ENCODE data around the gene TAF11L2. TPM values are rescaled to one million over a fixed set of nuclear protein-coding genes. Genes with fewer than 3 reads are reported as not detected.
"Not testable (repeated sequence)": the region's sequence is repeated elsewhere in the genome, so short reads cannot be mapped to it uniquely, and the experiment has no call there.

TAF11L2 gene
- total RNA-seq, 1 experiment from 2014 or later = not detected

DNA sequence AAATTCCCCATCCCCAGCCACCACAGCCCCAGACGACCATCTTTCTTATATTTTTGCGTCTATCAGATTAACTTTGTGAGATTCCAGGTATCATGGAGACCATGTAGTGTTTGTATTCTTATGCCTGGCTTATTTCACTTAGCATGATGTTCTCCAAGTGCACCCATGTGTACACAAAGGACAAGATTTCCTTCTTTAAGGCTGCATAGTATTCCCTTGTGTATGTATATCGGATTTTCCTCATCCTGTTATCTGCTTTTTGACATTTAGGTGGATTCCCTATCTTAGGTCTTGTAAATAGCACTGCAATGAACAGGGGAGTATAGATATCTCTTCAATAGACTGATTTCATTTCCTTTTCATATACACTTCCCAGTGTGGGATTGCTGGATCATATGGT, 5.3 kb upstream of the TAF11L2 start:
- no peaks in the 10 kb centered on the region for H3K36me3 ChIP-seq (ENCODE audit: insufficient read depth, low read length, poor library complexity, severe bottlenecking)
- POLR2A ChIA-PET (ENCODE audit: low non-redundant PET) = no interaction called here
- no peaks in the 10 kb centered on the region for H3K9me3 ChIP-seq (ENCODE audit: low read depth, low read length, poor library complexity, severe bottlenecking)
- CTCF ChIA-PET = no interaction called here
- H3K27ac ChIP-seq (ENCODE audit: low read depth, low read length, poor library complexity, severe bottlenecking) = no peak overlapping the region
- H3K4me1 ChIP-seq (ENCODE audit: insufficient read depth, low read length, poor library complexity, severe bottlenecking) = no peaks in the 10 kb centered on the region
- TF ChIP-seq, protein P1, sequence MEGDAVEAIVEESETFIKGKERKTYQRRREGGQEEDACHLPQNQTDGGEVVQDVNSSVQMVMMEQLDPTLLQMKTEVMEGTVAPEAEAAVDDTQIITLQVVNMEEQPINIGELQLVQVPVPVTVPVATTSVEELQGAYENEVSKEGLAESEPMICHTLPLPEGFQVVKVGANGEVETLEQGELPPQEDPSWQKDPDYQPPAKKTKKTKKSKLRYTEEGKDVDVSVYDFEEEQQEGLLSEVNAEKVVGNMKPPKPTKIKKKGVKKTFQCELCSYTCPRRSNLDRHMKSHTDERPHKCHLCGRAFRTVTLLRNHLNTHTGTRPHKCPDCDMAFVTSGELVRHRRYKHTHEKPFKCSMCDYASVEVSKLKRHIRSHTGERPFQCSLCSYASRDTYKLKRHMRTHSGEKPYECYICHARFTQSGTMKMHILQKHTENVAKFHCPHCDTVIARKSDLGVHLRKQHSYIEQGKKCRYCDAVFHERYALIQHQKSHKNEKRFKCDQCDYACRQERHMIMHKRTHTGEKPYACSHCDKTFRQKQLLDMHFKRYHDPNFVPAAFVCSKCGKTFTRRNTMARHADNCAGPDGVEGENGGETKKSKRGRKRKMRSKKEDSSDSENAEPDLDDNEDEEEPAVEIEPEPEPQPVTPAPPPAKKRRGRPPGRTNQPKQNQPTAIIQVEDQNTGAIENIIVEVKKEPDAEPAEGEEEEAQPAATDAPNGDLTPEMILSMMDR (conservative IDR thresholded peaks at IDR 0.05; ENCODE audit: low read depth, low read length) = no peak
- TF ChIP-seq EZH2 (IDR thresholded peaks at IDR 0.05; ENCODE audit: borderline replicate concordance, low read depth, low read length, poor library complexity, severe bottlenecking) = no peak
- intact Hi-C loops (cut with micrococcal nuclease; ENCODE audit: unreplicated experiment) = no loop called here
- BruUV-seq (replicated peaks) = no TSS peak
- no peaks in the 10 kb centered on the region for H3K27me3 ChIP-seq (replicated peaks; ENCODE audit: insufficient read depth, low read depth, low read length, poor library complexity)
- no peak overlapping the region for H3K4me3 ChIP-seq (ENCODE audit: low read depth, low read length, poor library complexity, severe bottlenecking)
- no peak for DNase-seq (ENCODE audit: low spot score)

GRCh38 chr5:17497446-17497845, 585 bp upstream of the TAF11L2 start:
- intact Hi-C loops (cut with micrococcal nuclease; ENCODE audit: unreplicated experiment) = no loop called here
- CTCF ChIA-PET = no interaction called here
- Histone ChIP-seq H3K4me1 (ENCODE audit: insufficient read depth, low read length, poor library complexity, severe bottlenecking) (no peaks in the 10 kb centered on the region), H3K27me3 (replicated peaks; ENCODE audit: insufficient read depth, low read depth, low read length, poor library complexity) (no peaks in the 10 kb centered on the region), H3K36me3 (ENCODE audit: insufficient read depth, low read length, poor library complexity, severe bottlenecking) (no peaks in the 10 kb centered on the region), H3K27ac (ENCODE audit: low read depth, low read length, poor library complexity, severe bottlenecking) (no peak overlapping the region), H3K9me3 (ENCODE audit: low read depth, low read length, poor library complexity, severe bottlenecking) (no peaks in the 10 kb centered on the region), H3K4me3 (ENCODE audit: low read depth, low read length, poor library complexity, severe bottlenecking) (no peak overlapping the region)
- no peak for DNase-seq (ENCODE audit: low spot score)
- BruUV-seq (replicated peaks) = no TSS peak
- POLR2A ChIA-PET (ENCODE audit: low non-redundant PET) = no interaction called here
- no peak for TF ChIP-seq EZH2 (IDR thresholded peaks at IDR 0.05; ENCODE audit: borderline replicate concordance, low read depth, low read length, poor library complexity, severe bottlenecking)
- TF ChIP-seq, protein P1 (conservative IDR thresholded peaks at IDR 0.05; ENCODE audit: low read depth, low read length) = no peak

DNA sequence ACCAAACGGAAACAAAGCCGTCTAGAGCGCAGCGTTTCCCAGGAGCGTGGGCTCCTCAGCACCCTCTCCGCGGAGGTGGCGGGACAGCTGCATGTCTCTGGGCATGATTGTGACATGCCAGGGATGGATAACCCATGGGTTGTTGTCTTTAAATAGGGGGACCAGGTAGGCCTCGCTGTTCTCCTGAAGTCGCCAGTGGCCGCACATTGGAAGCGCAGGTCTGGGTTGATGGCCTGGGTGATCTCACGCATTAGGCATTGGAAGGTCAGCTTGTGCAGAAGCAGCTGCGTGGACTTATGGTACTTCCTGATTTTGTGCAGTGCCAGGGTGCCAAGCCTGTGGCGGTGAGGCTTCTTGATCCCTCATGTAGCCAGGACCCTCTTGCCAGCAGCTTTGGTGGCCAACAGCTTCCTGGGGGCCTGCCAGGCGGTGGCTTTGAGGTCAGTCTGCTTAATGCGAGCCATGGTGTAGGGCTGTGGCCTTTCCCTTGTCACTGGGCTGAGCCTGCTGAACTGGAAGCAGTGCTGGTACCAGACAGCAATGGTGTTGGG, 13.8 kb downstream of the TAF11L2 start:
- BruUV-seq (replicated peaks) = no TSS peak
- Histone ChIP-seq H3K36me3 (ENCODE audit: insufficient read depth, low read length, poor library complexity, severe bottlenecking) (no peaks in the 10 kb centered on the region), H3K4me1 (ENCODE audit: insufficient read depth, low read length, poor library complexity, severe bottlenecking) (no peaks in the 10 kb centered on the region), H3K27ac (ENCODE audit: low read depth, low read length, poor library complexity, severe bottlenecking) (no peak overlapping the region), H3K9me3 (ENCODE audit: low read depth, low read length, poor library complexity, severe bottlenecking) (no peaks in the 10 kb centered on the region), H3K27me3 (replicated peaks; ENCODE audit: insufficient read depth, low read depth, low read length, poor library complexity) (no peaks in the 10 kb centered on the region), H3K4me3 (ENCODE audit: low read depth, low read length, poor library complexity, severe bottlenecking) (no peak overlapping the region)
- CTCF ChIA-PET = no interaction called here
- POLR2A ChIA-PET (ENCODE audit: low non-redundant PET) = no interaction called here
- TF ChIP-seq, protein P1 (conservative IDR thresholded peaks at IDR 0.05; ENCODE audit: low read depth, low read length) = no peak
- no peak for TF ChIP-seq EZH2 (IDR thresholded peaks at IDR 0.05; ENCODE audit: borderline replicate concordance, low read depth, low read length, poor library complexity, severe bottlenecking)
- no peak for DNase-seq (ENCODE audit: low spot score)
- intact Hi-C loops (cut with micrococcal nuclease; ENCODE audit: unreplicated experiment) = no loop called here

- H3K9me3 ChIP-seq (ENCODE audit: low read depth, low read length, poor library complexity, severe bottlenecking); BruUV-seq (replicated peaks); H3K4me1 ChIP-seq (ENCODE audit: insufficient read depth, low read length, poor library complexity, severe bottlenecking); DNase-seq (ENCODE audit: low spot score); intact Hi-C loops (cut with micrococcal nuclease; ENCODE audit: unreplicated experiment); POLR2A ChIA-PET (ENCODE audit: low non-redundant PET); H3K27me3 ChIP-seq (replicated peaks; ENCODE audit: insufficient read depth, low read depth, low read length, poor library complexity); H3K4me3 ChIP-seq (ENCODE audit: low read depth, low read length, poor library complexity, severe bottlenecking); H3K27ac ChIP-seq (ENCODE audit: low read depth, low read length, poor library complexity, severe bottlenecking); H3K36me3 ChIP-seq (ENCODE audit: insufficient read depth, low read length, poor library complexity, severe bottlenecking): not testable (repeated sequence)
- CTCF ChIA-PET = interaction anchor here (0.5 kb wide), 1 partner anchor 175 kb away, joined by 9 read pairs; no protein-coding TSS in a partner anchor
Measured at GRCh38 chr5:17517526-17517925, 19.5 kb downstream of the TAF11L2 start.

DNA sequence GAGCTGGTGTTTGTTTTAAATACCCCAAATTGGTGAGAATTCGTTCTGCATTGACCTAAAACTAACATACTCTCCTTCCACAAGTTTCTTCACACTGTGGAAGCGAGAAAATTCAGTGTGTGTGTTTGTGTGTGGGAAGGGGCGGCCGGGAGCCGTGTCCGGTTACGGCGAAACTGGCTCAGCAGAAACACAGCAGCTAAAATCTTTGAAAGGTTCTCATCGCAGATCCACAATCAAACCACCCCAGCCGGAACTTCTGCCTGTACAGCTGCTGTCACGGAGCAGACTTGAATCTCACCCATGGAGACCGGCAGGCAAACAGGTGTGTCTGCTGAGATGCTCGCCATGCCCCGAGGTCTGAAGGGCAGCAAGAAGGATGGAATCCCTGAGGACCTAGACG, 20.0 kb downstream of the TAF11L2 start, which contains the start of gene TAF11L3:
TSS of gene TAF11L3 (plus strand) at position 301 of the 400 bp plus-strand sequence.
- H3K4me3 ChIP-seq (ENCODE audit: low read depth, low read length, poor library complexity, severe bottlenecking); H3K9me3 ChIP-seq (ENCODE audit: low read depth, low read length, poor library complexity, severe bottlenecking); H3K4me1 ChIP-seq (ENCODE audit: insufficient read depth, low read length, poor library complexity, severe bottlenecking); H3K36me3 ChIP-seq (ENCODE audit: insufficient read depth, low read length, poor library complexity, severe bottlenecking); BruUV-seq (replicated peaks); CTCF ChIA-PET; H3K27ac ChIP-seq (ENCODE audit: low read depth, low read length, poor library complexity, severe bottlenecking); DNase-seq (ENCODE audit: low spot score); intact Hi-C loops (cut with micrococcal nuclease; ENCODE audit: unreplicated experiment); H3K27me3 ChIP-seq (replicated peaks; ENCODE audit: insufficient read depth, low read depth, low read length, poor library complexity); POLR2A ChIA-PET (ENCODE audit: low non-redundant PET): not testable (repeated sequence)

All from A673 (cell line).